Loucy (cell line): Measurements from ENCODE around the gene ABHD10.

ENCODE experiments used
- H2AFZ ChIP-seq: fragments of 200-600 bp; sonication (generic); 2 replicates; pipeline ENCODE4 v1.6.0; 2016; ENCODE audit warnings: antibody characterized with exemption, mild to moderate bottlenecking, low read length, moderate library complexity
- H3F3A ChIP-seq: fragments of 200-600 bp; 2 replicates; pipeline ENCODE4 v1.6.0; 2016; ENCODE audit warnings: antibody characterized with exemption, low read depth, mild to moderate bottlenecking
- H3K27me3 ChIP-seq: fragments of 200-600 bp; sonication (generic); 2 replicates; pipeline ENCODE4 v1.6.1; 2014; ENCODE audit warnings: low read length, mild to moderate bottlenecking; ENCODE audit not compliant: insufficient read depth, poor library complexity, severe bottlenecking
- H3K36me3 ChIP-seq: fragments of 200-600 bp; sonication (generic); 2 replicates; pipeline ENCODE4 v1.6.1; 2016; ENCODE audit warnings: low read length; ENCODE audit not compliant: insufficient read depth
- H3K4me1 ChIP-seq: fragments of 200-600 bp; sonication (generic); 2 replicates; pipeline ENCODE4 v1.5.1; 2014; ENCODE audit warnings: low read length, mild to moderate bottlenecking; ENCODE audit not compliant: insufficient read depth, poor library complexity, severe bottlenecking
- H3K4me2 ChIP-seq: fragments of 200-600 bp; sonication (generic); 2 replicates; pipeline ENCODE4 v1.6.0; 2014; ENCODE audit warnings: antibody characterized with exemption, low read length, low read depth, mild to moderate bottlenecking; ENCODE audit not compliant: poor library complexity, severe bottlenecking
- H3K4me3 ChIP-seq: fragments of 200-600 bp; sonication (generic); 2 replicates; pipeline ENCODE4 v1.5.1; 2014; ENCODE audit warnings: low read length, mild to moderate bottlenecking, mixed read lengths; ENCODE audit not compliant: poor library complexity, severe bottlenecking
- H3K79me2 ChIP-seq: fragments of 200-600 bp; sonication (generic); 2 replicates; pipeline ENCODE4 v1.6.1; 2014; ENCODE audit warnings: low read length; ENCODE audit not compliant: insufficient read depth
- H3K9ac ChIP-seq: fragments of 200-600 bp; sonication (generic); 2 replicates; pipeline ENCODE4 v1.6.0; 2014; ENCODE audit warnings: mild to moderate bottlenecking, low read depth, low read length, moderate library complexity; ENCODE audit not compliant: poor library complexity, severe bottlenecking
- H3K9me2 ChIP-seq: fragments of 200-600 bp; sonication (generic); replicated peaks from 2 replicates; pipeline ENCODE4 v1.6.1; 2016; ENCODE audit warnings: low read depth, low read length, mixed read lengths
- H3K9me3 ChIP-seq: fragments of 200-600 bp; sonication (generic); 2 replicates; pipeline ENCODE4 v1.6.1; 2014; ENCODE audit warnings: mild to moderate bottlenecking, antibody characterized with exemption, low read length, low read depth; ENCODE audit not compliant: insufficient read depth
- H4K20me1 ChIP-seq: fragments of 200-600 bp; sonication (generic); 2 replicates; pipeline ENCODE4 v1.6.0; 2014; ENCODE audit warnings: antibody characterized with exemption, low read length, mild to moderate bottlenecking; ENCODE audit not compliant: insufficient read depth, poor library complexity, severe bottlenecking
- EZH2phosphoT487 ChIP-seq: fragments of 200-600 bp; IDR thresholded peaks from 2 replicates; pipeline ENCODE4 v1.6.1; 2018; ENCODE audit warnings: antibody characterized with exemption, mild to moderate bottlenecking, moderate library complexity, borderline replicate concordance
- TF ChIP-seq, protein P1 (sequence below): fragments of 200-600 bp; sonication (generic); conservative IDR thresholded peaks from 2 replicates; pipeline ENCODE4 v1.5.1; 2014; ENCODE audit warnings: mild to moderate bottlenecking, antibody characterized with exemption, low read length

ABHD10 gene

GRCh38 chr3:111978583-111979433 is at the start of gene ABHD10:
Gene ABHD10, plus strand, starts transcription at chr3:111979026. Its CDS starts 36 bp downstream, at chr3:111979062.
- H3K9me3 ChIP-seq, result no peaks in the 10 kb centered on the region
- H3K4me1 ChIP-seq, result peaks cover 46% of the 10 kb centered on the region
- H3K27me3 ChIP-seq, result no peaks in the 10 kb centered on the region
- H4K20me1 ChIP-seq, result peaks cover 38% of the 10 kb centered on the region
- peak within 1 kb of the TSS; percentile 85 for H3K9ac ChIP-seq
- H3K9me2 ChIP-seq, result no peaks in the 10 kb centered on the region
- no peak for TF ChIP-seq EZH2phosphoT487
- TF ChIP-seq, protein P1, sequence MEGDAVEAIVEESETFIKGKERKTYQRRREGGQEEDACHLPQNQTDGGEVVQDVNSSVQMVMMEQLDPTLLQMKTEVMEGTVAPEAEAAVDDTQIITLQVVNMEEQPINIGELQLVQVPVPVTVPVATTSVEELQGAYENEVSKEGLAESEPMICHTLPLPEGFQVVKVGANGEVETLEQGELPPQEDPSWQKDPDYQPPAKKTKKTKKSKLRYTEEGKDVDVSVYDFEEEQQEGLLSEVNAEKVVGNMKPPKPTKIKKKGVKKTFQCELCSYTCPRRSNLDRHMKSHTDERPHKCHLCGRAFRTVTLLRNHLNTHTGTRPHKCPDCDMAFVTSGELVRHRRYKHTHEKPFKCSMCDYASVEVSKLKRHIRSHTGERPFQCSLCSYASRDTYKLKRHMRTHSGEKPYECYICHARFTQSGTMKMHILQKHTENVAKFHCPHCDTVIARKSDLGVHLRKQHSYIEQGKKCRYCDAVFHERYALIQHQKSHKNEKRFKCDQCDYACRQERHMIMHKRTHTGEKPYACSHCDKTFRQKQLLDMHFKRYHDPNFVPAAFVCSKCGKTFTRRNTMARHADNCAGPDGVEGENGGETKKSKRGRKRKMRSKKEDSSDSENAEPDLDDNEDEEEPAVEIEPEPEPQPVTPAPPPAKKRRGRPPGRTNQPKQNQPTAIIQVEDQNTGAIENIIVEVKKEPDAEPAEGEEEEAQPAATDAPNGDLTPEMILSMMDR, result no peak
- peak within 1 kb of the TSS; percentile 75 for H3K4me2 ChIP-seq
- H3F3A ChIP-seq, result no peaks in the 10 kb centered on the region
- H3K36me3 ChIP-seq, result no peaks in the 10 kb centered on the region
- H3K4me3 ChIP-seq, result peak within 1 kb of the TSS; percentile 86
- peak within 1 kb of the TSS; percentile 95 for H2AFZ ChIP-seq
- peaks cover 49% of the 10 kb centered on the region for H3K79me2 ChIP-seq

DNA sequence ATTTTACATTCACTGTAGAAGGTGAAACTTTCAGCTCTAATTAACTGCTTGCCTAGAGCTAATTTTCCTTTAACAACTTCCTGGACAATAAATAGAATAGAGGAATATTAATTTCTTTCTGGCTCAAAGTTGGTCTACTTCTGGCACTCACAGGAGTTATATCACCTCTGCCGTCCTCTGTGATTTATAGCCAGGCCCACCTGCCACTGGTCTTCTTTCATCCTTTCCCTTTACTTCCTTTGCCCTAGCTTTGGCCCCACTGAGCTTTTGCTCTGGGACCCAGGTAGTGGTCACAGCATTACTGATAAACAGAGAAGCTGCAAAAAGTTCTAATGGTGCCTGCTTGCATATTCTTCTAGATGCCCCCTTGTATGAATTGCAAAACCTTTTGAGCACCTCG is 49.3 kb upstream of the ABHD10 start:
- TF ChIP-seq, protein P1, result no peak
- no peak for TF ChIP-seq EZH2phosphoT487
- H3K4me1 ChIP-seq, result peaks cover 46% of the 10 kb centered on the region
- H4K20me1 ChIP-seq, result no peaks in the 10 kb centered on the region
- no peaks in the 10 kb centered on the region for H3K27me3 ChIP-seq
- peaks cover 5% of the 10 kb centered on the region; the same call in 1 of the 2 replicates for H3K9me3 ChIP-seq
- no peak overlapping the region for H3K4me3 ChIP-seq
- H3F3A ChIP-seq, result peaks cover 10% of the 10 kb centered on the region; the same call in 1 of the 2 replicates
- H3K4me2 ChIP-seq, result no peak overlapping the region
- no peaks in the 10 kb centered on the region for H3K36me3 ChIP-seq
- no peak overlapping the region for H3K9ac ChIP-seq
- no peaks in the 10 kb centered on the region for H3K79me2 ChIP-seq
- no peaks in the 10 kb centered on the region for H3K9me2 ChIP-seq
- no peak overlapping the region for H2AFZ ChIP-seq

- Histone ChIP-seq H3K27me3 (no peaks in the 10 kb centered on the region), H3K9ac (no peak overlapping the region), H3F3A (peaks cover 10% of the 10 kb centered on the region; the same call in 1 of the 2 replicates), H3K4me3 (peak overlapping the region; percentile 28), H3K36me3 (no peaks in the 10 kb centered on the region), H3K9me2 (no peaks in the 10 kb centered on the region), H3K4me1 (peaks cover 59% of the 10 kb centered on the region), H3K4me2 (peak overlapping the region; percentile 49), H3K9me3 (peaks cover 7% of the 10 kb centered on the region; the same call in 1 of the 2 replicates), H4K20me1 (no peaks in the 10 kb centered on the region), H2AFZ (no peak overlapping the region; the same call in 1 of the 2 replicates), H3K79me2 (no peaks in the 10 kb centered on the region)
- TF ChIP-seq, protein P1, result no peak
- TF ChIP-seq EZH2phosphoT487, result no peak
Observed at GRCh38 chr3:111932946-111933345, 45.9 kb upstream of the ABHD10 start.
